ENCODE data around the gene TRIM14.

Gene TRIM14

GRCh38 chr9:98054376-98054951 lies 64.6 kb downstream of the TRIM14 start:
- TF ChIP-seq ZFX (IDR thresholded peaks at IDR 0.05; ENCODE audit: borderline replicate concordance): no peak
- no peak for TF ChIP-seq CTCF (IDR thresholded peaks at IDR 0.05)

DNA sequence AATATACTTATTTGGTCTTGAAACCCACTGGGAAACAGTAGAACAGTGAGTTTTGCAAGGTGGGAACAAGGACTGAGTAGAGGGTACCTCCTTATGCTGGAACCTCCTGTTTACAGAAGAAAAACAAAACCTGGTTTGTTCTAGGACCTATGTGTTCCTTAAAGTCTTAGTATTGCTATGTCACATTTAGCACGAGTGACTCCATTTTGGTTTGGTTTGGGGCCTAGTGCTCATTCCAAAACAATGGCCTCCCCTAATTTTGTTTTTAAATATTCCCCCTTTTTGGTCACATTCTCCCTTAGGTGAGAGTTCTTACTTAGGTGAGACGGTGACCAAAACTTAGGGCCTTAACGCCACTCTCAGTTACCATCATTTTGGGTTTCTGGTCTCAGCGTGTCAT lies 68.7 kb downstream of the TRIM14 start:
- TF ChIP-seq ZFX (IDR thresholded peaks at IDR 0.05; ENCODE audit: borderline replicate concordance) (no peak), CTCF (IDR thresholded peaks at IDR 0.05) (no peak)
- H3K27ac ChIP-seq: no peak overlapping the region

More at GRCh38 chr9:98054376-98054951, 64.6 kb downstream of the TRIM14 start:
- no peak overlapping the region for H3K27ac ChIP-seq

DNA sequence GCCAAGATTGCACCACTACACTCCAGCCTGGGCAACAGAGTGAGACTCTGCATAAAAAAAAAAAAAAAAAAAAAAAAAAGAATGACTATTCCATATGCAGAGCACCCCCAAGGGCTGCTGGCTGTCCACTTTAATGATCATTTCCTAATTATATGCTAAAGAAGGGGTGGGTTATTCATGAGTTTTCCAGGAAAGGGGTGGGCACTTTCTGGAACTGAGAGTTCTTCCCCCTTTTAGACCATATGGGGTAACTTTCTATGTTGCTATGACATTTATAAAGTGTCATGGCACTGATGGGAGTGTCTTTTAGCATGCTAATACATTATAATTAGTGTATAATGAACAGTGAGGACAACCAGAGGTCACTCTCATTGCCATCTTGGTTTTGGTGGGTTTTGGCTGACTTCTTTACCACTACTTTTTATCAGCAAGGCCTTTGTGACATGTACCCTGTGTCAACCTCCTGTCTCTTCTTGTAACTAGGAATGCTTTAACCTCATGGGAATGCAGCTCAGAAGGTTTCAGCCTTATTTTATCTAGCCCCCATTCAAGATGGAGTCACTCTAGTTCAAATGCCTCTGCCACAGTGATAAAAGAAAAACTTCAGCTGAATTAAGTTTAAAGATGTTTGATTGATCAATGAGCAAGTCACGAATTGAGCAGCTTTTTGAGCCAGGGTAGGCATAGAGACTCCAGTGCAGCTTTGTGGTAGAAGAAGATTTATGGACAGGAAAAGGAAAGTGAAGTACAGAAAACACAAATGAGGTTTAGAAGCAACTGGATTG lies 69.5 kb downstream of the TRIM14 start:
- no peak overlapping the region for H3K27ac ChIP-seq
- TF ChIP-seq CTCF (IDR thresholded peaks at IDR 0.05) (no peak), ZFX (IDR thresholded peaks at IDR 0.05; ENCODE audit: borderline replicate concordance) (no peak)

GRCh38 chr9:98047002-98047401 lies 72.0 kb downstream of the TRIM14 start:
- TF ChIP-seq CTCF (IDR thresholded peaks at IDR 0.05) (no peak), ZFX (IDR thresholded peaks at IDR 0.05; ENCODE audit: borderline replicate concordance) (no peak)
- H3K27ac ChIP-seq: no peak overlapping the region

DNA sequence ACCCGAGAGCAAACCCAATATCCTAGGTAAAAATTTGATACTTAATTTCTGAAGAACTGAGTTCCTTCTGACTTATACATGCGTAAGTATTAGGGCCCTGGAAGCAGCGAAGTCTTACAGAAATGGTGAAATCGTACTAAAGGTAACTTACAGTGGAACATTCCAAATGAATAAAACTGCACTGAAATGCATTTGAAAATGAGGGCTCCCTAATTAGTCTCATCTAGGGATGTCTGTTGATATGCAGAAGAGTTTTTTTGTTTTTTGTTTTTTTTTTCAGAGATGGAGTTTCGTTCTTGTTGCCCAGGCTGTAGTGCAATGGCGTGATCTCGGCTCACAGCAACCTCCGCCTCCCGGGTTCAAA lies 72.9 kb downstream of the TRIM14 start:
- H3K27ac ChIP-seq: peak overlapping the region; percentile 75; the same call in 1 of the 2 replicates
- TF ChIP-seq ZFX (IDR thresholded peaks at IDR 0.05; ENCODE audit: borderline replicate concordance) (no peak), CTCF (IDR thresholded peaks at IDR 0.05) (no peak)

- TF ChIP-seq CTCF (IDR thresholded peaks at IDR 0.05) (peak; percentile 22), ZFX (IDR thresholded peaks at IDR 0.05; ENCODE audit: borderline replicate concordance) (no peak)
- peak overlapping the region; percentile 75 for H3K27ac ChIP-seq
Observed at GRCh38 chr9:98045234-98046179, 73.5 kb downstream of the TRIM14 start.

All from 22Rv1 (cell line).